CD4-positive, alpha-beta T cell treated with Interleukin-15 for 1 hour (primary cell): Measurements from ENCODE around the gene EBF3.

Experiments
- DNase-seq: peaks from one replicate; pipeline ENCODE4 v3.0.0-alpha.2; 2020

EBF3 gene

GRCh38 chr10:129869596-129870473 is 94.2 kb downstream of the EBF3 start:
- DNase-seq = no peak

- no peak for DNase-seq
Measured at GRCh38 chr10:129868449-129869035, 95.5 kb downstream of the EBF3 start.

GRCh38 chr10:129867631-129868179 is 96.4 kb downstream of the EBF3 start:
- DNase-seq = no peak

GRCh38 chr10:129866894-129867293 is 97.2 kb downstream of the EBF3 start:
- DNase-seq = no peak

GRCh38 chr10:129865960-129866359 is 98.1 kb downstream of the EBF3 start:
- DNase-seq = no peak

GRCh38 chr10:129865413-129865812 is 98.7 kb downstream of the EBF3 start:
- no peak for DNase-seq

GRCh38 chr10:129864601-129865126 is 99.4 kb downstream of the EBF3 start:
- DNase-seq = no peak

GRCh38 chr10:129864082-129864481 is 100.0 kb downstream of the EBF3 start:
- no peak for DNase-seq

- DNase-seq = no peak
Measured at GRCh38 chr10:129863201-129863663, 100.8 kb downstream of the EBF3 start.

- no peak for DNase-seq
Measured at GRCh38 chr10:129861776-129862531, 102.1 kb downstream of the EBF3 start.

GRCh38 chr10:129860396-129860795 is 103.7 kb downstream of the EBF3 start:
- no peak for DNase-seq

- DNase-seq = no peak
Measured at GRCh38 chr10:129859536-129859935, 104.5 kb downstream of the EBF3 start.

- DNase-seq = no peak
Measured at GRCh38 chr10:129857242-129857960, 106.7 kb downstream of the EBF3 start.

GRCh38 chr10:129855836-129856563 is 108.1 kb downstream of the EBF3 start:
- no peak for DNase-seq

GRCh38 chr10:129854796-129855705 is 109.0 kb downstream of the EBF3 start:
- no peak for DNase-seq

- DNase-seq = no peak
Measured at GRCh38 chr10:129854158-129854557, 109.9 kb downstream of the EBF3 start.

GRCh38 chr10:129853562-129853903 is 110.5 kb downstream of the EBF3 start:
- no peak for DNase-seq

- DNase-seq = no peak
Measured at GRCh38 chr10:129852829-129853561, 111.1 kb downstream of the EBF3 start.

GRCh38 chr10:129851941-129852640 is 112.0 kb downstream of the EBF3 start:
- no peak for DNase-seq
